Keratinocyte (primary cell): Measurements from ENCODE around the gene MFSD11. TPM values are rescaled to one million over a fixed set of nuclear protein-coding genes. Genes with fewer than 3 reads are reported as not detected.

Experiments
- DNase-seq: peaks from one replicate; pipeline ENCODE4 v3.0.0-alpha.2; 2011; ENCODE audit warnings: low read depth, missing footprints, low spot score
- FAIRE-seq: peaks from 2 replicates; lab custom pipeline; 2011; peaks lifted over from hg19 to GRCh38; lab: Jason Lieb, UNC
- H2AFZ ChIP-seq: 2 replicates; pipeline ENCODE4 v1.6.0; 2012; ENCODE audit warnings: low read length, control low read depth, inconsistent platforms; ENCODE audit not compliant: control insufficient read depth
- H3K27ac ChIP-seq: 2 replicates; pipeline ENCODE4 v1.5.1; 2011; ENCODE audit warnings: low read length; ENCODE audit not compliant: control insufficient read depth, insufficient read depth
- H3K27me3 ChIP-seq: 3 replicates; pipeline ENCODE4 v1.6.0; 2011; ENCODE audit warnings: low read length; ENCODE audit not compliant: control insufficient read depth, insufficient read depth; ENCODE audit errors: extremely low read depth
- H3K36me3 ChIP-seq, 2 experiments: 2 replicates in 1 of 2; 3 replicates in 1 of 2; pipeline ENCODE4 v1.5.1; 2011; ENCODE audit warnings: low read length in 2 of 2, mild to moderate bottlenecking in 1 of 2; ENCODE audit not compliant: control insufficient read depth in 2 of 2, insufficient read depth in 2 of 2; ENCODE audit errors: extremely low read depth in 1 of 2
- H3K4me1 ChIP-seq: 3 replicates; pipeline ENCODE4 v1.5.1; 2011; ENCODE audit warnings: low read length; ENCODE audit not compliant: control insufficient read depth, insufficient read depth; ENCODE audit errors: extremely low read depth
- H3K4me2 ChIP-seq: 3 replicates; pipeline ENCODE4 v1.6.0; 2011; ENCODE audit warnings: low read depth, low read length; ENCODE audit not compliant: control insufficient read depth, insufficient read depth; ENCODE audit errors: extremely low read depth
- H3K4me3 ChIP-seq, 3 experiments: fragments of 200-600 bp in 1 of 3; sonication (generic) in 1 of 3; 2 replicates in 2 of 3; 3 replicates in 1 of 3; pipeline ENCODE4 v1.5.1; 2011 to 2016; ENCODE audit warnings: low read length in 3 of 3, mild to moderate bottlenecking in 3 of 3, control low read depth in 2 of 3, inconsistent platforms in 1 of 3, low read depth in 1 of 3, mixed read lengths in 1 of 3, mixed run types in 1 of 3, moderate library complexity in 1 of 3; ENCODE audit not compliant: control insufficient read depth in 2 of 3, insufficient read depth in 2 of 3; ENCODE audit errors: extremely low read depth in 1 of 3
- H3K79me2 ChIP-seq: 2 replicates; pipeline ENCODE4 v1.6.0; 2012; ENCODE audit warnings: low read length; ENCODE audit not compliant: control insufficient read depth, insufficient read depth
- H3K9ac ChIP-seq: 3 replicates; pipeline ENCODE4 v1.6.0; 2011; ENCODE audit warnings: low read length; ENCODE audit not compliant: control insufficient read depth, insufficient read depth; ENCODE audit errors: extremely low read depth
- H3K9me1 ChIP-seq: 3 replicates; pipeline ENCODE4 v1.6.0; 2011; ENCODE audit warnings: low read length; ENCODE audit not compliant: control insufficient read depth, insufficient read depth; ENCODE audit errors: extremely low read depth
- H3K9me3 ChIP-seq: 2 replicates; pipeline ENCODE4 v1.5.1; 2012; ENCODE audit warnings: low read depth, low read length; ENCODE audit not compliant: control insufficient read depth
- H4K20me1 ChIP-seq: 3 replicates; pipeline ENCODE4 v1.6.0; 2011; ENCODE audit warnings: low read length; ENCODE audit not compliant: control insufficient read depth, insufficient read depth; ENCODE audit errors: extremely low read depth
- EZH2 ChIP-seq: IDR thresholded peaks from one replicate; pipeline ENCODE4 v1.6.1; 2012; ENCODE audit warnings: inconsistent platforms, mild to moderate bottlenecking, low read length, moderate library complexity
- dilution Hi-C: fragments of 300-500 bp; cut with MboI; formaldehyde crosslinking; loops from one replicate; pipeline ENCODE4 v1.7.0; 2020; ENCODE audit warnings: low sequenced_read_pairs; ENCODE audit not compliant: extremely low pct_ligation_motif_present
- polyA plus RNA-seq, 5 experiments: library from polyadenylated mRNA; depleted of rRNA in 3 of 5; stranded (reverse) in 3 of 5; stranded (forward) in 1 of 5; unstranded in 1 of 5; fragments of >200 nt; gene quantifications; 1 replicate in 1 of 5; 2 replicates in 3 of 5; 3 replicates in 1 of 5; pipeline versions ENCODE4 v1.2.1 to v1.2.3, GENCODE V29; 2011 to 2012; ENCODE audit warnings: missing spikeins in 2 of 5, low read depth in 1 of 5, low replicate concordance in 1 of 5
- TF ChIP-seq, protein P1 (sequence below), 3 experiments: IDR thresholded peaks in 1 of 3; conservative IDR thresholded peaks in 1 of 3; optimal IDR thresholded peaks in 1 of 3; 2 replicates in 2 of 3; 3 replicates in 1 of 3; pipeline versions ENCODE3 to v1.5.1; 2011; ENCODE audit warnings: low read length in 3 of 3, mild to moderate bottlenecking in 3 of 3, moderate library complexity in 2 of 3, control low read depth in 1 of 3, inconsistent platforms in 1 of 3; ENCODE audit not compliant: insufficient read depth in 2 of 3; ENCODE audit errors: extremely low read depth in 1 of 3

MFSD11 gene
- polyA plus RNA-seq, 1 donor (not counting 4 experiments of a cell fraction or from before 2014, with no cell fraction given), result 14.6 TPM

DNA sequence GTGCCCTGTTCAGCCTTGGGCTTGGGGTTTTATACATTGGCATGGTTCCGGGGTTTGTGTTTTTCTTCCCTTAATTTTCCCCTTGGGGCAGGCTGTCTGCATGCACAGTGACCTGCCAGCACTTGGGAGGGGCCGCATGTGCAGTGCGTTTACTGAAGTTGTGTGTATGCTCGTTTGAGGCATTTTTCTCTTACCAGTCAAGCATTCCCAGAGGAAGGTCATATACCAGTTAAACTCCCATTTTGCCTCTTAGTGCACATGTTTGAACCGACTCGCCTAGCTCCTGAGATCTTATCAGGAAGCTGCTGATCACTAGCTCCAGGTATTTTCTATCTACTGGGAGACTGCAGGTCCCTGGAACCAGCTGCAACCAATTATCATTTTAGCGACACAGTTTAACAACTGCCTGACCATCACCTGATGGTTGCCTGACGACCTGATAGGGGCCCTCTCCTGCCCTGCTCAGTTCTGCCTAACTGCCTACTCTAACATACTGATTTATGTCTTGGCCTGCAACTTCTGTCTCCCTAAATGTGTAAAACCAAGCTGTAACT is 51.4 kb downstream of the MFSD11 start:
- Histone ChIP-seq H3K27me3 (no peaks in the 10 kb centered on the region), H3K36me3 (no peaks in the 10 kb centered on the region), H4K20me1 (no peaks in the 10 kb centered on the region), H3K9me3 (no peaks in the 10 kb centered on the region), H2AFZ (no peak overlapping the region), H3K79me2 (no peaks in the 10 kb centered on the region), H3K4me1 (peaks cover 19% of the 10 kb centered on the region), H3K9ac (no peak overlapping the region), H3K9me1 (no peaks in the 10 kb centered on the region), H3K27ac (no peak overlapping the region), H3K4me2 (no peak overlapping the region), H3K4me3 (no peak overlapping the region)
- no peak for FAIRE-seq
- DNase-seq, result no peak
- TF ChIP-seq, protein P1, sequence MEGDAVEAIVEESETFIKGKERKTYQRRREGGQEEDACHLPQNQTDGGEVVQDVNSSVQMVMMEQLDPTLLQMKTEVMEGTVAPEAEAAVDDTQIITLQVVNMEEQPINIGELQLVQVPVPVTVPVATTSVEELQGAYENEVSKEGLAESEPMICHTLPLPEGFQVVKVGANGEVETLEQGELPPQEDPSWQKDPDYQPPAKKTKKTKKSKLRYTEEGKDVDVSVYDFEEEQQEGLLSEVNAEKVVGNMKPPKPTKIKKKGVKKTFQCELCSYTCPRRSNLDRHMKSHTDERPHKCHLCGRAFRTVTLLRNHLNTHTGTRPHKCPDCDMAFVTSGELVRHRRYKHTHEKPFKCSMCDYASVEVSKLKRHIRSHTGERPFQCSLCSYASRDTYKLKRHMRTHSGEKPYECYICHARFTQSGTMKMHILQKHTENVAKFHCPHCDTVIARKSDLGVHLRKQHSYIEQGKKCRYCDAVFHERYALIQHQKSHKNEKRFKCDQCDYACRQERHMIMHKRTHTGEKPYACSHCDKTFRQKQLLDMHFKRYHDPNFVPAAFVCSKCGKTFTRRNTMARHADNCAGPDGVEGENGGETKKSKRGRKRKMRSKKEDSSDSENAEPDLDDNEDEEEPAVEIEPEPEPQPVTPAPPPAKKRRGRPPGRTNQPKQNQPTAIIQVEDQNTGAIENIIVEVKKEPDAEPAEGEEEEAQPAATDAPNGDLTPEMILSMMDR (optimal IDR thresholded peaks at IDR 0.05 in 1 of 3, IDR thresholded peaks at IDR 0.05 in 1 of 3, conservative IDR thresholded peaks at IDR 0.05 in 1 of 3; ENCODE audit: extremely low read depth in 1 of 3, insufficient read depth in 2 of 3, low read length in 3 of 3), result no peak
- no peak for TF ChIP-seq EZH2
- dilution Hi-C loops, result no loop called here

DNA sequence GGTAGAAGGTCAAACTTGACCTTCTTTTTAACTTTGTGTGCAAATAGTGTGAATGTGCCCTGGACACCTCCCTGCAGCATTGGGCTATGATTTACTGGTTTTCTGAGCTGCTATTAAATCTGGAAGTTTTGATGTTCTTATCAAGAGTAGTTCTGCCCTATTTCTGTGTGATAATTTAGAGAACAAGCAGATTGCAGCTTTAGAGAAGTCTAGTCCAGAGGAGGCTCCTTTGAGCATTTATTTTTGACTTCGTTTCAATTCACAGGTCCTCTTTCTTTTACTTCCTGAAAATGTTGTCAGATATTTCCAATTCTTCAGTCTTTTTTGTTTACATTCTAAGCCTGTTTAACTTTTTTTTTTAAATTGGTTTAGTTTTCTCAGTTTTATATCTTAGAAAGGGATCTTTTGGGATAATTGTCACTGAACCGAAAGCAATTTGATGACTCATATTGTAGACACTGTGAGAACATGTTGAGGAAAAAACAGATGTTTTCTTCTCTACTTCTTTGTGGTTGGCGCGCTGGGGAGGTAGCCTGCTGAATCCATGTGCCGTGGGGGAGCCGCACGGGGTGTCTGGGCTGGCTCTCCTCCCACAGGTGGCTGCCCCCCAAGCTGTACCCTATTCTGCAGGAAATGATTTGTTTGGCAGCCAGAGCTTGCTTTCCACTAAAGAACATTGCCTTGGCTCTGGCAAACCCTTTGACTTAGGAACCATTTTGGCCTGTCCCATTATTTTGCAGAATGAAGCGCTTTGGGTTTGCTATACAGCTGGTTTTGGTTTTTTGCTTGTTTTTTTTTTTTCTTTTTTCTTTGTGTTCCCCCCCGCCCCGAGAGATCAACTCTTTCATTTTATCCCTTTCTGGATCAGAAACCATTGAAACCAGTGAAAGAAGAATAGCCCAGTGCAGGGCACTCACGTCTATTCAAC is 53.4 kb downstream of the MFSD11 start:
- Histone ChIP-seq H3K9ac (no peak overlapping the region), H3K4me2 (peak overlapping the region; percentile 62), H3K4me3 (no peak overlapping the region), H2AFZ (no peak overlapping the region), H4K20me1 (no peaks in the 10 kb centered on the region), H3K4me1 (peaks cover 19% of the 10 kb centered on the region), H3K9me3 (no peaks in the 10 kb centered on the region), H3K27ac (no peak overlapping the region), H3K79me2 (no peaks in the 10 kb centered on the region), H3K9me1 (no peaks in the 10 kb centered on the region), H3K27me3 (no peaks in the 10 kb centered on the region), H3K36me3 (no peaks in the 10 kb centered on the region)
- TF ChIP-seq, protein P1 (optimal IDR thresholded peaks at IDR 0.05 in 1 of 3, IDR thresholded peaks at IDR 0.05 in 1 of 3, conservative IDR thresholded peaks at IDR 0.05 in 1 of 3; ENCODE audit: extremely low read depth in 1 of 3, insufficient read depth in 2 of 3, low read length in 3 of 3), result no peak
- no peak for TF ChIP-seq EZH2
- no peak for DNase-seq
- FAIRE-seq, result no peak
- dilution Hi-C loops, result no loop called here
